Progenitor cell of endocrine pancreas (in vitro differentiated cells): Measurements from ENCODE around the gene NINJ2. TPM values are rescaled to one million over a fixed set of nuclear protein-coding genes. Genes with fewer than 3 reads are reported as not detected.

Source experiments
- DNase-seq: peaks from one replicate; pipeline ENCODE4 v3.0.0; 2021; ENCODE audit warnings: low spot score; ENCODE audit not compliant: unreplicated experiment
- H3K27ac Mint-ChIP-seq: 2 replicates; pipeline ENCODE4 v1.8.0; 2021; ENCODE audit warnings: mild to moderate bottlenecking, moderate library complexity, mixed read lengths
- H3K27me3 Mint-ChIP-seq: 2 replicates; pipeline ENCODE4 v1.8.0; 2021; ENCODE audit warnings: mixed read lengths
- H3K36me3 Mint-ChIP-seq: 2 replicates; pipeline ENCODE4 v1.8.0; 2022; ENCODE audit warnings: mixed read lengths; ENCODE audit not compliant: insufficient read depth
- H3K4me1 Mint-ChIP-seq: 2 replicates; pipeline ENCODE4 v1.8.0; 2021; ENCODE audit warnings: low read depth, mixed read lengths
- H3K4me3 Mint-ChIP-seq: 2 replicates; pipeline ENCODE4 v1.8.0; 2021; ENCODE audit warnings: low read depth, mild to moderate bottlenecking, moderate library complexity, mixed read lengths
- H3K9me3 Mint-ChIP-seq: 2 replicates; pipeline ENCODE4 v1.8.0; 2021; ENCODE audit warnings: low read depth, mixed read lengths
- CTCF ChIP-seq: fragments of 200-600 bp; sonication (generic); IDR thresholded peaks from one replicate; pipeline ENCODE4 v1.5.0; 2021; ENCODE audit warnings: antibody characterized with exemption, mild to moderate bottlenecking; ENCODE audit not compliant: unreplicated experiment
- total RNA-seq: library from RNA; stranded (reverse); gene quantifications from 2 replicates; pipeline ENCODE4 v1.2.1, GENCODE V29; 2021

Gene NINJ2
- total RNA-seq, 1 donor from 2014 or later, result 4.0 TPM

GRCh38 chr12:546265-546919, 116.9 kb downstream of the NINJ2 start:
- H3K4me1 Mint-ChIP-seq, result peaks cover 10% of the 10 kb centered on the region
- no peak for TF ChIP-seq CTCF
- no peaks in the 10 kb centered on the region for H3K27me3 Mint-ChIP-seq
- DNase-seq, result no peak
- H3K4me3 Mint-ChIP-seq, result no peak overlapping the region
- H3K36me3 Mint-ChIP-seq, result peaks cover 4% of the 10 kb centered on the region
- H3K9me3 Mint-ChIP-seq, result no peaks in the 10 kb centered on the region
- no peak overlapping the region for H3K27ac Mint-ChIP-seq

GRCh38 chr12:545835-546234, 117.4 kb downstream of the NINJ2 start:
- Mint-ChIP-seq H3K27me3 (no peaks in the 10 kb centered on the region), H3K27ac (no peak overlapping the region), H3K4me1 (peaks cover 10% of the 10 kb centered on the region), H3K9me3 (no peaks in the 10 kb centered on the region), H3K4me3 (no peak overlapping the region), H3K36me3 (peaks cover 4% of the 10 kb centered on the region)
- TF ChIP-seq CTCF, result no peak
- no peak for DNase-seq

DNA sequence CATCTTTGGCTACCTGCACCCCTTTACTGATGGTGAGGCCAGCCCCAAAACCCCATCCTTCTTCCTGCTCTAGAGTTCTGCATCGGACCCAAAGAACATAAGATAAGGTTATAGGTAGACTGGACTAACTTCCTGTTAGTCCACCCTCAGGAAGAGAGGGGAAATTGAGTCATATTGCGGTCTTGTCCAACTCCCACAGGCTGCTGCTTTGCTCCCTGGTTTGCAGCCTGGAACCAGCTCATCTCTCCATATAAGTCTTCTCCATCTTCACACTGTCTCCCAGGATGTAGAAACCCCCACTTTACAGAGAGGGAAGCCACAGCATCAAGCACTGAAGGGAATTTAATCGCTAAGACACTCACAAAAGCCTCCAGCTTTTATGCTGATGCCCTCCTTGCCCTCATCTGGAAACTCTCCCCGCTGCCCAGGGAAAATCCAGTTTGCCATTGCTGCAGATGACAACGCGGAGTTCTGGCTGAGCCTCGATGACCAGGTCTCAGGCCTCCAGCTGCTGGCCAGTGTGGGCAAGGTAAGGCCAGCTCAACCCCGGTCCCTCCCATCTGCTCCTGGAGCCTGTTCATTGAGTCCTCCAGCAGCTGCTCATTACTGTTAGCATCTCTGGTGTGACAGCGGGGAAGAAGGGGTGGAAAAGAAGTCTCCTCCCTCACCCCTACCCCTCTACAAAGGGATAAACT, 118.2 kb downstream of the NINJ2 start:
- Mint-ChIP-seq H3K4me1 (peaks cover 10% of the 10 kb centered on the region), H3K27me3 (no peaks in the 10 kb centered on the region), H3K4me3 (no peak overlapping the region), H3K27ac (peak overlapping the region; percentile 63), H3K9me3 (no peaks in the 10 kb centered on the region), H3K36me3 (peaks cover 3% of the 10 kb centered on the region)
- no peak for DNase-seq
- no peak for TF ChIP-seq CTCF

DNA sequence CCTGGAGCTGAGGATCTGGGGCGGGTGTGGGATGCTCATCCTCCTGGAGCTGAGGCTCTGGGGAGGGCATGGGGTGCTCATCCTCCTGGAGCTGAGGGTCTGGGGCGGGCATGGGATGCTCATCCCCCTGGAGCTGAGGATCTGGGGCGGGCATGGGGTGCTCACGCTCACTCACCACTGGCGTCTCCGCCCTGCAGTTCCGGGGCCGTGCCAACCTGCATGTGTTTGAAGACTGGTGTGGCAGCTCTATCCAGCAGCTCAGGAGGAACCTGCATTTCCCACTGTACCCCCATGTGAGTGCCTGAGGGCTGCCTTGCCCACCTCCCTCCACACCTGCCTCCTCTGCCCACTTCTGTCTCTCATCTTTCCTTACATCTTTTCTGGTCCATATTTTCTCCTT, 119.1 kb downstream of the NINJ2 start:
- no peak for TF ChIP-seq CTCF
- H3K36me3 Mint-ChIP-seq, result peaks cover 4% of the 10 kb centered on the region
- peaks cover 11% of the 10 kb centered on the region for H3K4me1 Mint-ChIP-seq
- H3K27ac Mint-ChIP-seq, result no peak overlapping the region
- no peaks in the 10 kb centered on the region for H3K9me3 Mint-ChIP-seq
- DNase-seq, result no peak
- H3K4me3 Mint-ChIP-seq, result no peak overlapping the region
- H3K27me3 Mint-ChIP-seq, result no peaks in the 10 kb centered on the region

- Mint-ChIP-seq H3K9me3 (no peaks in the 10 kb centered on the region), H3K27me3 (no peaks in the 10 kb centered on the region), H3K4me1 (peaks cover 11% of the 10 kb centered on the region), H3K4me3 (no peak overlapping the region), H3K36me3 (peaks cover 4% of the 10 kb centered on the region), H3K27ac (no peak overlapping the region)
- DNase-seq, result no peak
- no peak for TF ChIP-seq CTCF
These were observed 120.2 kb downstream of the NINJ2 start for GRCh38 chr12:543114-543451.
